ENCODE results near the gene AGRN.

- no peak for TF ChIP-seq ATF6 (CRISPR knock-in tag; IDR thresholded peaks at IDR 0.05)
- TF ChIP-seq CREB1 (CRISPR knock-in tag; IDR thresholded peaks at IDR 0.05), result no peak
- TF ChIP-seq CTCF (IDR thresholded peaks at IDR 0.05), result no peak
- TF ChIP-seq E2F5 (CRISPR knock-in tag; IDR thresholded peaks at IDR 0.05), result no peak
- TF ChIP-seq PREB (CRISPR knock-in tag; IDR thresholded peaks at IDR 0.05; ENCODE audit: borderline replicate concordance), result no peak
Measured at GRCh38 chr1:1100296-1100695, 80.4 kb downstream of the AGRN start.

Data from WTC11 (cell line).